ENCODE data around the gene DPY30.

The DPY30 gene

GRCh38 chr2:31992025-31992579, 47.5 kb downstream of the DPY30 start:
- Histone ChIP-seq H3K9me3 (ENCODE audit: severe bottlenecking) (no peaks in the 10 kb centered on the region), H3K36me3 (ENCODE audit: low read depth) (no peaks in the 10 kb centered on the region), H3K27ac (ENCODE audit: poor library complexity, severe bottlenecking) (no peak overlapping the region), H3K4me3 (ENCODE audit: severe bottlenecking) (no peak overlapping the region), H3K4me1 (ENCODE audit: insufficient read depth, poor library complexity, severe bottlenecking) (peaks cover 8% of the 10 kb centered on the region), H3K27me3 (ENCODE audit: insufficient read depth, poor library complexity, severe bottlenecking) (no peaks in the 10 kb centered on the region)
- ATAC-seq (ENCODE audit: low read depth), result no peak
- DNase-seq (ENCODE audit: low spot score), result no peak
- TF ChIP-seq CTCF (IDR thresholded peaks at IDR 0.05; ENCODE audit: poor library complexity, severe bottlenecking), result no peak

DNA sequence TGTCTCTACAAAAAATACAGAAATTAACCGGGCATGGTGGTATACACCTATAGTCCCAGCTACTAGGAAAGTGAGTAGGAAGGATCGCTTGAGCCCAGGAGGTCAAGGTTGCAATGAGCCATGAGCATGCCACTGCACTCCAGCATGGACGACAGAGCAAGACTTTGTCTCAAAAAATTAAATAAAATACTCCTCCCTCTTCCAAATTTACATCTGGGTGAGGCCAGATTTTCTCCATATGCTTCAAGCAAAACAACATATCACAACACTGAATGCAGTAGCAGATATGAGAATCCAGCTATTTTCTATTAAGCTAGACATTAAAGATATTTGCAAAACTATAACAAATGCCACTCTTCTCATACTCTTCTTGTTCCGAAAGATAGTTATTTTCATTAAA, 49.7 kb downstream of the DPY30 start:
- no peak for DNase-seq (ENCODE audit: low spot score)
- no peak overlapping the region for H3K4me3 ChIP-seq (ENCODE audit: severe bottlenecking)
- H3K27ac ChIP-seq (ENCODE audit: poor library complexity, severe bottlenecking), result no peak overlapping the region
- no peak for ATAC-seq (ENCODE audit: low read depth)
- no peaks in the 10 kb centered on the region for H3K9me3 ChIP-seq (ENCODE audit: severe bottlenecking)
- H3K4me1 ChIP-seq (ENCODE audit: insufficient read depth, poor library complexity, severe bottlenecking), result peaks cover 8% of the 10 kb centered on the region
- no peak for TF ChIP-seq CTCF (IDR thresholded peaks at IDR 0.05; ENCODE audit: poor library complexity, severe bottlenecking)
- H3K36me3 ChIP-seq (ENCODE audit: low read depth), result no peaks in the 10 kb centered on the region
- no peaks in the 10 kb centered on the region for H3K27me3 ChIP-seq (ENCODE audit: insufficient read depth, poor library complexity, severe bottlenecking)

- DNase-seq (ENCODE audit: low spot score) (no peak), ATAC-seq (ENCODE audit: low read depth) (peak; percentile 94)
- H3K36me3 ChIP-seq (ENCODE audit: low read depth), result no peaks in the 10 kb centered on the region
- H3K27me3 ChIP-seq (ENCODE audit: insufficient read depth, poor library complexity, severe bottlenecking), result no peaks in the 10 kb centered on the region
- no peak overlapping the region for H3K4me3 ChIP-seq (ENCODE audit: severe bottlenecking)
- peaks cover 8% of the 10 kb centered on the region for H3K4me1 ChIP-seq (ENCODE audit: insufficient read depth, poor library complexity, severe bottlenecking)
- TF ChIP-seq CTCF (IDR thresholded peaks at IDR 0.05; ENCODE audit: poor library complexity, severe bottlenecking), result no peak
- H3K9me3 ChIP-seq (ENCODE audit: severe bottlenecking), result no peaks in the 10 kb centered on the region
- H3K27ac ChIP-seq (ENCODE audit: poor library complexity, severe bottlenecking), result no peak overlapping the region
Measured at GRCh38 chr2:31987454-31988220, 52.0 kb downstream of the DPY30 start.

DNA sequence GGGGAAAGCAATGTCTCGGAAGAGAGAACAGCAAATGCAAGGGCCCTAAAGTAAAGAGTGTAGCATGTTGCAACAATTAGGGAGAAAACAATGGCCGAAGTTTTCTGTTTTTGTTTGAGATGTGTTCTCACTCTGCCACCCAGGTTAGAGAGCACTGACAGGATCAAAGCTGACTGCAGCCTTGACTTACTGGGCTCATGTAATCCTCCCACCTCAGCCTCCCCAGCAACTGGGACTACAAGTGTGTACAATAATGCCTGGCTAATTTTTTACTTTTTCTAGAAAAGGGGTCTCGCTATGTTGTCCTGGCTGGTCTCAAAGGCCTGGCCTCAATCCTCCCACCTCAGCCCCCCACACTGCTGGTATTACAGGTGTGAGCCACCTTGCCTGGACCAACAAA, 52.7 kb downstream of the DPY30 start:
- Histone ChIP-seq H3K27ac (ENCODE audit: poor library complexity, severe bottlenecking) (no peak overlapping the region), H3K4me3 (ENCODE audit: severe bottlenecking) (no peak overlapping the region), H3K27me3 (ENCODE audit: insufficient read depth, poor library complexity, severe bottlenecking) (no peaks in the 10 kb centered on the region), H3K9me3 (ENCODE audit: severe bottlenecking) (no peaks in the 10 kb centered on the region), H3K4me1 (ENCODE audit: insufficient read depth, poor library complexity, severe bottlenecking) (peaks cover 8% of the 10 kb centered on the region), H3K36me3 (ENCODE audit: low read depth) (no peaks in the 10 kb centered on the region)
- TF ChIP-seq CTCF (IDR thresholded peaks at IDR 0.05; ENCODE audit: poor library complexity, severe bottlenecking), result no peak
- ATAC-seq (ENCODE audit: low read depth) (no peak), DNase-seq (ENCODE audit: low spot score) (no peak)
